Measurements from ENCODE around the gene CNGA4. TPM values are rescaled to one million over a fixed set of nuclear protein-coding genes. Genes with fewer than 3 reads are reported as not detected.

The CNGA4 gene
- total and polyA plus RNA-seq, 8 donors, result 0.12 to 0.46 (median 0.22) TPM

GRCh38 chr11:6229911-6230310 lies 9.0 kb upstream of the CNGA4 start:
- Histone ChIP-seq H3K9me3 (no peaks in the 10 kb centered on the region), H3K4me1 (peaks cover 0 to 12% (median 7%) of the 10 kb centered on the region in 3 donors), H3K27me3 (no peaks in the 10 kb centered on the region), H3K36me3 (no peaks in the 10 kb centered on the region), H3K27ac (no peak overlapping the region), H3K4me3 (no peak overlapping the region)
- FAIRE-seq (no peak), DNase-seq (no peak), ATAC-seq (no peak)
- 31 to 39% methylated on average over 2 of the region's 2 CpGs for WGBS, 2 donors
- no peak for TF ChIP-seq CTCF (IDR thresholded peaks at IDR 0.05)
- intact Hi-C loops (cut with DNase I), result no loop called here

DNA sequence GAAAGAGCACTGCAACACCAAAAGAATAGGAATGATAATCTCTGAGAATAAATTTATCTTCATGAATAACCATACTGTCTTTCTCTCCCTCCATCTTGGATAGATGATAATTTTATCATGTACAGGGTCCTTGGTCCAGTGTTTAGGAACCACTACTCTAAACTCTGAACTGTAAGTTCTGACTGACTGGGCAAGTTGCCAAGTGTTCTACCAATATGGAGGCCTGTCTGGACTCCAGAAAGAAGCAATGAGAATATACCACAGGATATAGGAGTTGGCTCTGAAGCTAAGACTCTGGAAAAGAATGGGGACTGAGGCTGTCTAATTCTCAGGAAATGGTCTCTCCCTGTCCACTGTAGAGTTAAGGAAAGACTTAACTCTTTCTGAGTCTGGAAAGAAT lies 6.0 kb upstream of the CNGA4 start:
- TF ChIP-seq CTCF (IDR thresholded peaks at IDR 0.05), result no peak
- no peak overlapping the region for H3K27ac ChIP-seq
- no peaks in the 10 kb centered on the region for H3K27me3 ChIP-seq
- H3K36me3 ChIP-seq, result no peaks in the 10 kb centered on the region
- DNase-seq (no peak), FAIRE-seq (no peak), ATAC-seq (no peak)
- H3K4me1 ChIP-seq, result peaks cover 0 to 12% (median 7%) of the 10 kb centered on the region in 3 donors
- intact Hi-C loops (cut with DNase I), result no loop called here
- H3K9me3 ChIP-seq, result no peaks in the 10 kb centered on the region
- H3K4me3 ChIP-seq, result no peak overlapping the region

DNA sequence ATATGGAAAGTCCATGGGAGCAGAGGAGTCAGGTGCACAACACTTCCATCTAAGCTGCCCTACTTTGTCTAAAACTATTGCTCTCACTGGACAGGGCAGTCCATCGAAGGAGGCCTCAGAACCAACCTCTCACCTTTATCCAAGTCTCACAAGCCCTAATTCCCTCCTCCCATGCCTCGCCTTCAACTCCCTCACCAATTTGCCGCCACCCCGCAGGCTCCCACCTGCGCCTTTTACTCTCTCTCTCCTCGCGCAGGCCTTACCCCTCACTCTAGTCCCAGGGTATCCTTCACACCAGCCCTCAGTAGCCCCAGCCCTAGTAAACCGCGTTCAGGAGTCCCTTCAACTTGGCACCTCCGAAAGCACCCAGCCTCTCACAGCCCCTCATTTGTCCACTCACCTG lies 4.9 kb upstream of the CNGA4 start:
- intact Hi-C loops (cut with DNase I), result no loop called here
- Histone ChIP-seq H3K27me3 (no peaks in the 10 kb centered on the region), H3K4me1 (peaks cover 0 to 12% (median 7%) of the 10 kb centered on the region in 3 donors), H3K27ac (peak overlapping the region; percentile 45 to 59 (median 46)), H3K4me3 (peak overlapping the region; percentile 70 to 75 (median 72)), H3K9me3 (no peaks in the 10 kb centered on the region), H3K36me3 (no peaks in the 10 kb centered on the region)
- FAIRE-seq, result no peak
- WGBS, 2 donors, result 0 to 1% methylated on average over 10 of the region's 10 CpGs
- peak in 2 of 4 donors; percentile 0 to 3 for ATAC-seq
- TF ChIP-seq CTCF (IDR thresholded peaks at IDR 0.05), result no peak
- peak in 1 of 6 donors; percentile 14 for DNase-seq

DNA sequence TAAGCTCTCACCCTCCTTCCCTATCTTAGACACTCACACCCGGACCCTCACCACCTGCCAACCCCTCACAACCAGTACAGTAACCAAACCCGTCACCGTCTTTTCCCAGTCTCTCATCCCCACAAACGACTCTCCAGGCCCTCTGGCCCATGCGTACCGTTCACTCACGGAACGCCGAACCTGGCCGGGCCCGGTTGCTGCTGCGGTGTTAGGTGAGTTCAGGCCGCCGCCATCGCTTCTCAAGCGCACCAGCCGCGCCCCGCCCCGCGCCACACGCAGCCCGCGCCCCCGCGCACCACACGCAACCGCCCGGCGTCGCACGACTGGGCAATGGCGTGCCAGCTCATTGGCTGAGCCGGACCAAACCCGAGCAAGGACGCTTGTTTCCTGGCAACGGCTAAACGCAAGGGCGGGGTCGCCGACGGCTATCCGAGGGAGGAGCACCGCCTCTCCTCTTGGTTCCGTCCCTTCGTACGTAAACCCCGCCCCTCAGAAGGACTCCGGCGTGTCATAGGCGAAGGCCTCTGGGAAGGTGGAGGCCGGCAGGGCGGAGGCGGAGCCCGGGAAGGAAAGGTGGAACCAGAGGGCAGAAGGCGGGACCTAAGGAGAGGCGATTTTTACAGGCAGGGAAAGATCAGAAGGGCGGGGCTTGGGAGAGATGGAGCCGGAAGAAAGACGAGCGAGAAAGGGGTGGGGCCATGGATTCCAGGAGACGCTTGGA lies 4.3 kb upstream of the CNGA4 start, which contains the start of gene FHIP1B:
FHIP1B (minus strand) TSS at position 250 of the 721 bp plus-strand sequence. CDS start 10,120 bp downstream, outside the sequence.
- TF ChIP-seq CTCF (IDR thresholded peaks at IDR 0.05), result no peak
- no peaks in the 10 kb centered on the region for H3K36me3 ChIP-seq
- intact Hi-C loops (cut with DNase I), result no loop called here
- ATAC-seq, result peak; percentile 93 to 97 (median 94)
- no peaks in the 10 kb centered on the region for H3K9me3 ChIP-seq
- peak; percentile 97 for FAIRE-seq
- peaks cover 0 to 12% (median 7%) of the 10 kb centered on the region in 3 donors for H3K4me1 ChIP-seq
- peak within 1 kb of the TSS; percentile 70 to 75 (median 72) for H3K4me3 ChIP-seq
- H3K27me3 ChIP-seq, result no peaks in the 10 kb centered on the region
- peak; percentile 98 to 100 (median 100) for DNase-seq
- peak within 1 kb of the TSS; percentile 62 to 90 (median 84) for H3K27ac ChIP-seq
- 0 to 1% methylated on average over 52 to 62 of the region's 62 CpGs for WGBS, 2 donors

DNA sequence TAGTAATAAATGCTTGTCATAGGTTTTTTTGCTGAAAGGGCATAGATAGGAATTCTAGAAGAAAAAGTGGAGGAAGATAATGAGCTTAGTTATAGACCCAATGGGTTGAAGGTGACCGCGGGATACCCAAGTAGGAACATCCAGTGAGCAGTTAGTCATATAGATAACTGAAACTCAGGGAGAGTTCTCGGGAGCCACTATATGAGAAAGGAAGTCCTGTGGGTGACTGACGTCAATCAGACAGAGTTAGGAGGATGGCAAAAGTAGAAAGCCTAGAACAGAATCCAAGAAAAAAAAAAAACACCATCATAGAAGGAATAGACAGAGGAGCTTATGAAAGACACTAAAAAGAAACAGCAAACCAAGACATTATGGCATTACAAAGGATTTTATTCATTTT lies 1.6 kb upstream of the CNGA4 start:
- WGBS, 2 donors, result 87 to 95% methylated on average over 4 of the region's 4 CpGs
- Histone ChIP-seq H3K9me3 (no peaks in the 10 kb centered on the region), H3K4me1 (peaks cover 0 to 9% (median 7%) of the 10 kb centered on the region in 3 donors), H3K27me3 (no peaks in the 10 kb centered on the region), H3K4me3 (no peak overlapping the region), H3K36me3 (no peaks in the 10 kb centered on the region), H3K27ac (no peak overlapping the region)
- intact Hi-C loops (cut with DNase I), result no loop called here
- no peak for DNase-seq
- no peak for FAIRE-seq
- ATAC-seq, result no peak
- no peak for TF ChIP-seq CTCF (IDR thresholded peaks at IDR 0.05)
